WTC11 (cell line): Measurements from ENCODE around the gene SARS1.

Source experiments
- CREB1 ChIP-seq: sonication (generic); formaldehyde crosslinking; IDR thresholded peaks from 2 replicates; pipeline ENCODE4 v1.8.0; 2023; ENCODE audit warnings: mild to moderate bottlenecking, missing genetic modification reagents
- GABPB1 ChIP-seq: sonication (generic); formaldehyde crosslinking; IDR thresholded peaks from 2 replicates; pipeline ENCODE4 v1.8.1; 2023; ENCODE audit warnings: mild to moderate bottlenecking, missing genetic modification reagents
- IRF1 ChIP-seq: sonication (generic); formaldehyde crosslinking; IDR thresholded peaks from 2 replicates; pipeline ENCODE4 v1.8.0; 2023; ENCODE audit warnings: missing genetic modification reagents
- IRF2 ChIP-seq: sonication (generic); formaldehyde crosslinking; IDR thresholded peaks from 2 replicates; pipeline ENCODE4 v1.8.0; 2022; ENCODE audit warnings: low read depth, missing genetic modification reagents, borderline replicate concordance
- JUN ChIP-seq: sonication (generic); formaldehyde crosslinking; IDR thresholded peaks from 2 replicates; pipeline ENCODE4 v1.8.0; 2023; ENCODE audit warnings: mild to moderate bottlenecking, missing genetic modification reagents
- NR1H2 ChIP-seq: sonication (generic); formaldehyde crosslinking; IDR thresholded peaks from 2 replicates; pipeline ENCODE4 v1.9.0; 2021; ENCODE audit warnings: mild to moderate bottlenecking, moderate library complexity, missing genetic modification reagents
- SP1 ChIP-seq: sonication (generic); formaldehyde crosslinking; conservative IDR thresholded peaks from 2 replicates; pipeline ENCODE4 v1.8.1; 2022; ENCODE audit warnings: missing genetic modification reagents
- TEAD4 ChIP-seq: sonication (generic); formaldehyde crosslinking; IDR thresholded peaks from 2 replicates; pipeline ENCODE4 v1.8.0; 2022; ENCODE audit warnings: mild to moderate bottlenecking, missing genetic modification reagents
- ZBTB21 ChIP-seq: sonication (generic); formaldehyde crosslinking; IDR thresholded peaks from 2 replicates; pipeline ENCODE4 v1.8.1; 2023; ENCODE audit warnings: mild to moderate bottlenecking, missing genetic modification reagents, borderline replicate concordance
- ZNF121 ChIP-seq: sonication (generic); formaldehyde crosslinking; IDR thresholded peaks from 2 replicates; pipeline ENCODE4 v1.8.0; 2023; ENCODE audit warnings: missing genetic modification reagents
- TF ChIP-seq, protein P1 (sequence below): fragments of 200-600 bp; IDR thresholded peaks from 2 replicates; pipeline ENCODE4 v1.8.0; 2022; ENCODE audit warnings: antibody characterized with exemption

DNA sequence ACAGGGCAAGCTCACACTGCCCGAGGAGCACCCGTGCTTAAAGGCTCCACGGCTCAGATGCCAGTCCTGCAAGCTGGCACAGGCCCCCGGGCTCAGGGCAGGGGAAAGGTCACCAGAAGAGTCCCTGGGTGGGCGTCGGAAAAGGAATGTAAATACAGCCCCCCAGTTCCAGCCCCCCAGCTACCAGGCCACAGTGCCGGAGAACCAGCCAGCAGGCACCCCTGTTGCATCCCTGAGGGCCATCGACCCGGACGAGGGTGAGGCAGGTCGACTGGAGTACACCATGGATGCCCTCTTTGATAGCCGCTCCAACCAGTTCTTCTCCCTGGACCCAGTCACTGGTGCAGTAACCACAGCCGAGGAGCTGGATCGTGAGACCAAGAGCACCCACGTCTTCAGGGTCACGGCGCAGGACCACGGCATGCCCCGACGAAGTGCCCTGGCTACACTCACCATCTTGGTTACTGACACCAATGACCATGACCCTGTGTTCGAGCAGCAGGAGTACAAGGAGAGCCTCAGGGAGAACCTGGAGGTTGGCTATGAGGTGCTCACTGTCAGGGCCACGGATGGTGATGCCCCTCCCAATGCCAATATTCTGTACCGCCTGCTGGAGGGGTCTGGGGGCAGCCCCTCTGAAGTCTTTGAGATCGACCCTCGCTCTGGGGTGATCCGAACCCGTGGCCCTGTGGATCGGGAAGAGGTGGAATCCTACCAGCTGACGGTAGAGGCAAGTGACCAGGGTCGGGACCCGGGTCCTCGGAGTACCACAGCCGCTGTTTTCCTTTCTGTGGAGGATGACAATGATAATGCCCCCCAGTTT is 36.9 kb downstream of the SARS1 start:
- TF ChIP-seq, protein P1, sequence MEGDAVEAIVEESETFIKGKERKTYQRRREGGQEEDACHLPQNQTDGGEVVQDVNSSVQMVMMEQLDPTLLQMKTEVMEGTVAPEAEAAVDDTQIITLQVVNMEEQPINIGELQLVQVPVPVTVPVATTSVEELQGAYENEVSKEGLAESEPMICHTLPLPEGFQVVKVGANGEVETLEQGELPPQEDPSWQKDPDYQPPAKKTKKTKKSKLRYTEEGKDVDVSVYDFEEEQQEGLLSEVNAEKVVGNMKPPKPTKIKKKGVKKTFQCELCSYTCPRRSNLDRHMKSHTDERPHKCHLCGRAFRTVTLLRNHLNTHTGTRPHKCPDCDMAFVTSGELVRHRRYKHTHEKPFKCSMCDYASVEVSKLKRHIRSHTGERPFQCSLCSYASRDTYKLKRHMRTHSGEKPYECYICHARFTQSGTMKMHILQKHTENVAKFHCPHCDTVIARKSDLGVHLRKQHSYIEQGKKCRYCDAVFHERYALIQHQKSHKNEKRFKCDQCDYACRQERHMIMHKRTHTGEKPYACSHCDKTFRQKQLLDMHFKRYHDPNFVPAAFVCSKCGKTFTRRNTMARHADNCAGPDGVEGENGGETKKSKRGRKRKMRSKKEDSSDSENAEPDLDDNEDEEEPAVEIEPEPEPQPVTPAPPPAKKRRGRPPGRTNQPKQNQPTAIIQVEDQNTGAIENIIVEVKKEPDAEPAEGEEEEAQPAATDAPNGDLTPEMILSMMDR = no peak
- TF ChIP-seq IRF2 (no peak), ZBTB21 (CRISPR knock-in tag) (no peak), TEAD4 (CRISPR knock-in tag) (no peak), ZNF121 (CRISPR knock-in tag) (no peak), NR1H2 (CRISPR knock-in tag) (no peak), IRF1 (CRISPR knock-in tag) (no peak), GABPB1 (CRISPR knock-in tag) (no peak), JUN (CRISPR knock-in tag) (no peak), CREB1 (CRISPR knock-in tag) (no peak), SP1 (CRISPR knock-in tag) (no peak)
